Body of pancreas (tissue), 4 donors: ENCODE measurements around the gene CRTAP.
"Not testable (repeated sequence)": the region's sequence is repeated elsewhere in the genome, so short reads cannot be mapped to it uniquely, and the experiment has no call there.

Experiments used
- POLR2A ChIP-seq, 3 donors: fragments of 450-650 bp; IDR thresholded peaks; one replicate each; pipeline ENCODE4 v1.6.1; 2016; ENCODE audit warnings: antibody characterized with exemption in 3 of 3, mild to moderate bottlenecking in 2 of 3
- TF ChIP-seq, protein P1 (sequence below), 7 experiments: fragments of 450-650 bp in 4 of 7; fragments of 200-600 bp in 3 of 7; sonication (generic) in 3 of 7; IDR thresholded peaks; one replicate each; pipeline ENCODE4 v1.5.1; 2016 to 2019; ENCODE audit warnings: antibody characterized with exemption in 7 of 7

DNA sequence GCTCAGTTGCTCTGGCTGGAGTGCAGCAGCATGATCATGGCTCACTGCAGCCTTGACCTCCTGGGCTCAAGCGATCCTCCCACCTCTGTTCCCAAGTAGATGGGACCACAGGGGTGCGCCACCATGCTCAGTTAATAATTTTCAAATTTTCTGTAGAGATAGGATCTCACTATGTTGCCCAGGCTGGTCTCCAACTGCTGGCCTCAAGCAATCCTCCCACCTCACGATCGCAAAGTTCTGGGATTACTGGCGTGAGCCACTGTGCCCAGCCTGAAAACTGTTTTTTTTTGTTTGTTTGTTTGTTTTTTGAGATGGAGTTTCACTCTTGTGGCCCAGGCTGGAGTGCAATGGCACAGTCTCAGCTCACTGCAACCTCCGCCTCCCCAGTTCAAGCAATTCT lies 34.0 kb upstream of the CRTAP start:
- TF ChIP-seq, protein P1, sequence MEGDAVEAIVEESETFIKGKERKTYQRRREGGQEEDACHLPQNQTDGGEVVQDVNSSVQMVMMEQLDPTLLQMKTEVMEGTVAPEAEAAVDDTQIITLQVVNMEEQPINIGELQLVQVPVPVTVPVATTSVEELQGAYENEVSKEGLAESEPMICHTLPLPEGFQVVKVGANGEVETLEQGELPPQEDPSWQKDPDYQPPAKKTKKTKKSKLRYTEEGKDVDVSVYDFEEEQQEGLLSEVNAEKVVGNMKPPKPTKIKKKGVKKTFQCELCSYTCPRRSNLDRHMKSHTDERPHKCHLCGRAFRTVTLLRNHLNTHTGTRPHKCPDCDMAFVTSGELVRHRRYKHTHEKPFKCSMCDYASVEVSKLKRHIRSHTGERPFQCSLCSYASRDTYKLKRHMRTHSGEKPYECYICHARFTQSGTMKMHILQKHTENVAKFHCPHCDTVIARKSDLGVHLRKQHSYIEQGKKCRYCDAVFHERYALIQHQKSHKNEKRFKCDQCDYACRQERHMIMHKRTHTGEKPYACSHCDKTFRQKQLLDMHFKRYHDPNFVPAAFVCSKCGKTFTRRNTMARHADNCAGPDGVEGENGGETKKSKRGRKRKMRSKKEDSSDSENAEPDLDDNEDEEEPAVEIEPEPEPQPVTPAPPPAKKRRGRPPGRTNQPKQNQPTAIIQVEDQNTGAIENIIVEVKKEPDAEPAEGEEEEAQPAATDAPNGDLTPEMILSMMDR (IDR thresholded peaks at IDR 0.05): not testable (repeated sequence)
- TF ChIP-seq POLR2A (IDR thresholded peaks at IDR 0.05): not testable (repeated sequence)
